ENCODE results near the gene SPAG17. TPM values are rescaled to one million over a fixed set of nuclear protein-coding genes. Genes with fewer than 3 reads are reported as not detected.

SPAG17 gene
- total and polyA plus RNA-seq, 2 of the 13 experiments (the other 11 are each of a cell fraction or from before 2014, with no cell fraction given), result not detected

- TF ChIP-seq ZNF792 (CRISPR knock-in tag; IDR thresholded peaks at IDR 0.05), result no peak
- TF ChIP-seq SKIL (CRISPR knock-in tag; IDR thresholded peaks at IDR 0.05; ENCODE audit: borderline replicate concordance), result no peak
- TF ChIP-seq CENPX (CRISPR knock-in tag; IDR thresholded peaks at IDR 0.05), result no peak
- no peak for TF ChIP-seq MATR3 (CRISPR knock-in tag; IDR thresholded peaks at IDR 0.05)
- TF ChIP-seq HOXA3 (CRISPR knock-in tag; IDR thresholded peaks at IDR 0.05), result no peak
- no peak for TF ChIP-seq CENPT (CRISPR knock-in tag; IDR thresholded peaks at IDR 0.05; ENCODE audit: low read depth)
- no peak for TF ChIP-seq ZNF790 (CRISPR knock-in tag; IDR thresholded peaks at IDR 0.05; ENCODE audit: borderline replicate concordance)
- TF ChIP-seq ATF7-NPFF (CRISPR knock-in tag; IDR thresholded peaks at IDR 0.05; ENCODE audit: low read depth), result no peak
- no peak for TF ChIP-seq PCBP2 (optimal IDR thresholded peaks at IDR 0.05; ENCODE audit: low read depth, low read length, poor library complexity, severe bottlenecking)
- TF ChIP-seq U2AF1 (optimal IDR thresholded peaks at IDR 0.05; ENCODE audit: low read depth, low read length), result no peak
- TF ChIP-seq BCL3 (CRISPR knock-in tag; IDR thresholded peaks at IDR 0.05), result no peak
- TF ChIP-seq, protein P1, sequence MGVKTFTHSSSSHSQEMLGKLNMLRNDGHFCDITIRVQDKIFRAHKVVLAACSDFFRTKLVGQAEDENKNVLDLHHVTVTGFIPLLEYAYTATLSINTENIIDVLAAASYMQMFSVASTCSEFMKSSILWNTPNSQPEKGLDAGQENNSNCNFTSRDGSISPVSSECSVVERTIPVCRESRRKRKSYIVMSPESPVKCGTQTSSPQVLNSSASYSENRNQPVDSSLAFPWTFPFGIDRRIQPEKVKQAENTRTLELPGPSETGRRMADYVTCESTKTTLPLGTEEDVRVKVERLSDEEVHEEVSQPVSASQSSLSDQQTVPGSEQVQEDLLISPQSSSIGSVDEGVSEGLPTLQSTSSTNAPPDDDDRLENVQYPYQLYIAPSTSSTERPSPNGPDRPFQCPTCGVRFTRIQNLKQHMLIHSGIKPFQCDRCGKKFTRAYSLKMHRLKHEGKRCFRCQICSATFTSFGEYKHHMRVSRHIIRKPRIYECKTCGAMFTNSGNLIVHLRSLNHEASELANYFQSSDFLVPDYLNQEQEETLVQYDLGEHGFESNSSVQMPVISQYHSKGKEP (CRISPR knock-in tag; IDR thresholded peaks at IDR 0.05), result no peak
- TF ChIP-seq TGIF2 (CRISPR knock-in tag; IDR thresholded peaks at IDR 0.05), result no peak
- TF ChIP-seq ZNF678 (CRISPR knock-in tag; IDR thresholded peaks at IDR 0.05), result no peak
- Histone ChIP-seq H3K9me3 (ENCODE audit: low read length) (no peaks in the 10 kb centered on the region), H3K27me3 (ENCODE audit: control insufficient read depth in 1 of 2, insufficient read depth in 2 of 2, low read length in 2 of 2) (no peaks in the 10 kb centered on the region), H3K4me3 (replicated peaks in 1 of 3; ENCODE audit: insufficient read depth in 1 of 3, low read depth in 2 of 3, low read length in 3 of 3) (no peak overlapping the region), H3K36me3 (replicated peaks in 1 of 2; ENCODE audit: control insufficient read depth in 1 of 2, insufficient read depth in 2 of 2, low read length in 2 of 2) (no peaks in the 10 kb centered on the region), H2AFZ (ENCODE audit: low read length) (no peak overlapping the region), H3K27ac (ENCODE audit: extremely low read length, insufficient read depth, low read length) (no peak overlapping the region), H3K4me2 (ENCODE audit: low read depth, low read length) (no peak overlapping the region), H3K9ac (ENCODE audit: insufficient read depth, low read depth, low read length) (no peak overlapping the region), H3K4me1 (ENCODE audit: insufficient read depth, low read length) (no peaks in the 10 kb centered on the region), H4K20me1 (ENCODE audit: insufficient read depth, low read length) (no peaks in the 10 kb centered on the region), H3K79me2 (ENCODE audit: insufficient read depth, low read length) (no peaks in the 10 kb centered on the region)
- POLR2A ChIA-PET, result no interaction called here
- DNase-seq (ENCODE audit: low spot score) (no peak), ATAC-seq (no peak), FAIRE-seq (no peak)
- BruUV-seq (replicated peaks), result no TSS peak
- 6% methylated on average over 1 of the region's 1 CpG for WGBS (ENCODE audit: low lambda C conversion rate)
- in situ Hi-C loops (cut with HindIII; ENCODE audit: extremely low pct_ligation_motif_present, low pct_unique_long_range_greater_than_20kb), result loop anchor here (25.0 kb wide), 1 partner anchor 851 kb away; no protein-coding TSS in a partner anchor
- CTCF ChIA-PET (ENCODE audit: low intra/inter-chr PET ratio, low total read pairs), result no interaction called here
- intact Hi-C loops (cut with micrococcal nuclease; ENCODE audit: unreplicated experiment), result no loop called here
Measured at GRCh38 chr1:118160806-118161205, 24.2 kb downstream of the SPAG17 start.
